ENCODE measurements around the gene SHC4.

The SHC4 gene

GRCh38 chr15:48800811-48801455 is 162.8 kb downstream of the SHC4 start:
- no peak overlapping the region for H3K4me3 ChIP-seq (ENCODE audit: low read depth, low read length)
- peak; percentile 24 for DNase-seq (ENCODE audit: low read depth)
- TF ChIP-seq MYC (IDR thresholded peaks at IDR 0.05; ENCODE audit: low read depth, low read length) (no peak), CTCF (IDR thresholded peaks at IDR 0.05; ENCODE audit: low read depth, low read length) (peak; percentile 21), POLR2A (IDR thresholded peaks at IDR 0.05; ENCODE audit: extremely low read depth, insufficient read length) (no peak)

- H3K4me3 ChIP-seq (ENCODE audit: low read depth, low read length), result no peak overlapping the region
These were observed 163.5 kb downstream of the SHC4 start for GRCh38 chr15:48800245-48800644.

GRCh38 chr15:48798319-48798718 is 165.4 kb downstream of the SHC4 start:
- no peak for DNase-seq (ENCODE audit: low read depth)
- no peak overlapping the region for H3K4me3 ChIP-seq (ENCODE audit: low read depth, low read length)

More at GRCh38 chr15:48800245-48800644, 163.5 kb downstream of the SHC4 start:
- TF ChIP-seq POLR2A (IDR thresholded peaks at IDR 0.05; ENCODE audit: extremely low read depth, insufficient read length) (no peak), MAX (IDR thresholded peaks at IDR 0.05; ENCODE audit: low read depth, low read length) (no peak), CTCF (IDR thresholded peaks at IDR 0.05; ENCODE audit: low read depth, low read length) (no peak), MYC (IDR thresholded peaks at IDR 0.05; ENCODE audit: low read depth, low read length) (no peak)
- no peak for DNase-seq (ENCODE audit: low read depth)

GRCh38 chr15:48796930-48797329 is 166.8 kb downstream of the SHC4 start:
- DNase-seq (ENCODE audit: low read depth), result no peak
- H3K4me3 ChIP-seq (ENCODE audit: low read depth, low read length), result no peak overlapping the region
- TF ChIP-seq CTCF (IDR thresholded peaks at IDR 0.05; ENCODE audit: low read depth, low read length) (no peak), POLR2A (IDR thresholded peaks at IDR 0.05; ENCODE audit: extremely low read depth, insufficient read length) (no peak), MAX (IDR thresholded peaks at IDR 0.05; ENCODE audit: low read depth, low read length) (no peak), MYC (IDR thresholded peaks at IDR 0.05; ENCODE audit: low read depth, low read length) (no peak)

More at GRCh38 chr15:48798319-48798718, 165.4 kb downstream of the SHC4 start:
- TF ChIP-seq MAX (IDR thresholded peaks at IDR 0.05; ENCODE audit: low read depth, low read length), result no peak

GRCh38 chr15:48796521-48796920 is 167.2 kb downstream of the SHC4 start:
- TF ChIP-seq MYC (IDR thresholded peaks at IDR 0.05; ENCODE audit: low read depth, low read length) (no peak), MAX (IDR thresholded peaks at IDR 0.05; ENCODE audit: low read depth, low read length) (no peak), CTCF (IDR thresholded peaks at IDR 0.05; ENCODE audit: low read depth, low read length) (no peak), POLR2A (IDR thresholded peaks at IDR 0.05; ENCODE audit: extremely low read depth, insufficient read length) (no peak)
- H3K4me3 ChIP-seq (ENCODE audit: low read depth, low read length), result no peak overlapping the region
- no peak for DNase-seq (ENCODE audit: low read depth)

GRCh38 chr15:48795901-48796300 is 167.8 kb downstream of the SHC4 start:
- DNase-seq (ENCODE audit: low read depth), result no peak
- TF ChIP-seq MAX (IDR thresholded peaks at IDR 0.05; ENCODE audit: low read depth, low read length) (no peak), POLR2A (IDR thresholded peaks at IDR 0.05; ENCODE audit: extremely low read depth, insufficient read length) (no peak), MYC (IDR thresholded peaks at IDR 0.05; ENCODE audit: low read depth, low read length) (no peak), CTCF (IDR thresholded peaks at IDR 0.05; ENCODE audit: low read depth, low read length) (no peak)
- H3K4me3 ChIP-seq (ENCODE audit: low read depth, low read length), result no peak overlapping the region
